T-cell (primary cell): ENCODE results near the gene CHMP4A. TPM values are rescaled to one million over a fixed set of nuclear protein-coding genes. Genes with fewer than 3 reads are reported as not detected.

ENCODE experiments used
- ATAC-seq, 4 experiments: fragments of 200-7000 bp in 3 of 4; fragments of 150-1000 bp in 1 of 4; cut with Tn5 transposase; replicated peaks in 1 of 4; 1 replicate in 3 of 4; 2 replicates in 1 of 4; pipeline ENCODE4 v1.10.0; 2021; ENCODE audit warnings: moderate library complexity in 3 of 4, mild to moderate bottlenecking in 2 of 4, moderate number of reproducible peaks in 1 of 4
- CTCF ChIA-PET, 2 donors: fragments of 300-600 bp; sonication (Branson Sonifier 250); formaldehyde crosslinking; loops; one replicate each; lab custom pipeline; 2022; ENCODE audit warnings: antibody characterized with exemption in 2 of 2; lab: Charles Lee
- POLR2A ChIA-PET, 2 donors: fragments of 300-600 bp; sonication (Branson Sonifier 250); formaldehyde crosslinking; loops; one replicate each; lab custom pipeline; 2022; ENCODE audit warnings: antibody characterized with exemption in 2 of 2; lab: Charles Lee
- DNase-seq, 35 experiments: peaks; one replicate each; pipeline versions ENCODE4 v3.0.0 to v3.0.0-alpha.2; 2013 to 2023
- H3K27ac ChIP-seq: one replicate; pipeline ENCODE4 v1.5.1; 2013; ENCODE audit warnings: low read length
- H3K27me3 ChIP-seq, 2 experiments: replicated peaks in 1 of 2; 1 replicate in 1 of 2; 2 replicates in 1 of 2; pipeline versions ENCODE4 v1.6.1 to v1.7.0; 2013; ENCODE audit warnings: low read length in 1 of 2, mixed read lengths in 1 of 2; ENCODE audit not compliant: control insufficient read depth in 2 of 2, insufficient read depth in 2 of 2; ENCODE audit errors: extremely low read depth in 1 of 2
- H3K36me3 ChIP-seq, 2 donors: 1 replicate in 1 of 2; 2 replicates in 1 of 2; pipeline versions ENCODE4 v1.6.1 to v1.7.0; 2013; ENCODE audit warnings: low read length in 1 of 2; ENCODE audit not compliant: control insufficient read depth in 2 of 2, insufficient read depth in 1 of 2; ENCODE audit errors: extremely low read depth in 1 of 2
- H3K4me1 ChIP-seq, 2 experiments: 1 replicate in 1 of 2; 2 replicates in 1 of 2; pipeline versions ENCODE4 v1.6.1 to v1.7.0; 2013; ENCODE audit warnings: low read length in 2 of 2, mixed read lengths in 1 of 2; ENCODE audit not compliant: insufficient read depth in 2 of 2, control insufficient read depth in 1 of 2; ENCODE audit errors: extremely low read depth in 1 of 2
- H3K4me3 ChIP-seq, 2 donors: 1 replicate in 1 of 2; 2 replicates in 1 of 2; pipeline versions ENCODE4 v1.5.1 to v1.7.0; 2013; ENCODE audit warnings: mild to moderate bottlenecking in 2 of 2, low read length in 1 of 2, moderate library complexity in 1 of 2; ENCODE audit not compliant: control insufficient read depth in 1 of 2; ENCODE audit errors: extremely low read depth in 1 of 2
- H3K9me3 ChIP-seq: 2 replicates; pipeline ENCODE4 v1.7.0; 2013
- H3K27ac Mint-ChIP-seq, 2 donors: one replicate each; pipeline ENCODE4 v1.8.0; 2020 to 2021; ENCODE audit warnings: mild to moderate bottlenecking in 2 of 2, mixed read lengths in 2 of 2
- H3K27me3 Mint-ChIP-seq, 2 donors: one replicate each; pipeline ENCODE4 v1.8.0; 2021 to 2022; ENCODE audit warnings: mixed read lengths in 2 of 2
- H3K36me3 Mint-ChIP-seq: one replicate; pipeline ENCODE4 v1.8.0; 2021; ENCODE audit warnings: mixed read lengths
- H3K4me1 Mint-ChIP-seq, 3 donors: one replicate each; pipeline ENCODE4 v1.8.0; 2020 to 2022; ENCODE audit warnings: mixed read lengths in 3 of 3, mild to moderate bottlenecking in 1 of 3
- H3K4me3 Mint-ChIP-seq, 3 donors: one replicate each; pipeline ENCODE4 v1.8.0; 2020 to 2022; ENCODE audit warnings: mild to moderate bottlenecking in 3 of 3, mixed read lengths in 3 of 3, moderate library complexity in 3 of 3
- H3K9me3 Mint-ChIP-seq, 3 donors: one replicate each; pipeline ENCODE4 v1.8.0; 2020 to 2022; ENCODE audit warnings: mixed read lengths in 3 of 3
- WGBS: methylation state at CpG from one replicate; pipeline ENCODE4 v1.1.5; 2013; ENCODE audit warnings: missing lambda C conversion rate; ENCODE audit not compliant: insufficient coverage; 5-methylcytosine and 5-hydroxymethylcytosine counted together
- total RNA-seq, 35 experiments: library from RNA in 6 of 35; stranded (reverse) in 6 of 35; fragments of 120-200 nt in 1 of 35; gene quantifications; one replicate each; pipeline versions ENCODE4 v1.2.1 to v1.2.4 and lab custom pipeline; 2013 to 2026

Gene CHMP4A
- total RNA-seq, 5 donors from 2014 or later (not counting 1 experiment from before 2014, with no cell fraction given) = 81.9 to 99.6 (median 92.8) TPM

GRCh38 chr14:24259282-24260025 is 46.2 kb upstream of the CHMP4A start:
- Mint-ChIP-seq H3K4me1 (no peaks in the 10 kb centered on the region), H3K27ac (no peak overlapping the region), H3K4me3 (no peak overlapping the region), H3K27me3 (no peaks in the 10 kb centered on the region), H3K9me3 (no peaks in the 10 kb centered on the region), H3K36me3 (peaks cover 28% of the 10 kb centered on the region)
- H3K4me1 ChIP-seq = no peaks in the 10 kb centered on the region
- ATAC-seq (no peak), DNase-seq (no peak)
- ChIA-PET CTCF (interaction anchor here in 1 of 2 donors (1.1 kb wide), 1 partner anchor 13 kb away, joined by 7 read pairs; no protein-coding TSS in a partner anchor), POLR2A (no interaction called here)
- H3K4me3 ChIP-seq = no peak overlapping the region
- H3K27me3 ChIP-seq = no peaks in the 10 kb centered on the region
- H3K36me3 ChIP-seq = peaks cover 10 to 34% of the 10 kb centered on the region in 2 donors
- no peak overlapping the region for H3K27ac ChIP-seq
- WGBS = 83% methylated on average over 4 of the region's 16 CpGs
- H3K9me3 ChIP-seq = no peaks in the 10 kb centered on the region

- peaks cover 32% of the 10 kb centered on the region for H3K36me3 Mint-ChIP-seq
- POLR2A ChIA-PET = no interaction called here
- Histone ChIP-seq H3K27me3 (no peaks in the 10 kb centered on the region), H3K4me1 (no peaks in the 10 kb centered on the region), H3K4me3 (no peak overlapping the region), H3K9me3 (no peaks in the 10 kb centered on the region), H3K27ac (no peak overlapping the region), H3K36me3 (peaks cover 17 to 33% of the 10 kb centered on the region in 2 donors)
- ATAC-seq (no peak), DNase-seq (no peak)
- H3K9me3 Mint-ChIP-seq = no peaks in the 10 kb centered on the region
- 96% methylated on average over 17 of the region's 18 CpGs for WGBS
- no peaks in the 10 kb centered on the region for H3K27me3 Mint-ChIP-seq
- CTCF ChIA-PET = interaction anchor here in 1 of 2 donors (1.1 kb wide), 1 partner anchor 12 kb away, joined by 7 read pairs; no protein-coding TSS in a partner anchor
- no peaks in the 10 kb centered on the region for H3K4me1 Mint-ChIP-seq
- H3K4me3 Mint-ChIP-seq = no peak overlapping the region
- H3K27ac Mint-ChIP-seq = no peak overlapping the region
These were observed 45.4 kb upstream of the CHMP4A start for GRCh38 chr14:24258548-24259265.

GRCh38 chr14:24258119-24258518 is 44.8 kb upstream of the CHMP4A start:
- H3K36me3 ChIP-seq = peaks cover 17 to 35% of the 10 kb centered on the region in 2 donors
- CTCF ChIA-PET = no interaction called here
- H3K27me3 Mint-ChIP-seq = no peaks in the 10 kb centered on the region

GRCh38 chr14:24256960-24257359 is 43.7 kb upstream of the CHMP4A start:
- no peak overlapping the region for H3K4me3 Mint-ChIP-seq
- H3K9me3 ChIP-seq = no peaks in the 10 kb centered on the region
- H3K27me3 Mint-ChIP-seq = no peaks in the 10 kb centered on the region
- H3K27ac ChIP-seq = no peak overlapping the region
- no peak for ATAC-seq
- H3K9me3 Mint-ChIP-seq = no peaks in the 10 kb centered on the region
- WGBS = 100% methylated on average over 2 of the region's 4 CpGs
- peaks cover 28% of the 10 kb centered on the region for H3K36me3 Mint-ChIP-seq
- H3K4me1 ChIP-seq = no peaks in the 10 kb centered on the region
- no peak for DNase-seq
- no peaks in the 10 kb centered on the region for H3K4me1 Mint-ChIP-seq
- H3K36me3 ChIP-seq = peaks cover 12 to 36% of the 10 kb centered on the region in 2 donors
- H3K27me3 ChIP-seq = no peaks in the 10 kb centered on the region
- H3K27ac Mint-ChIP-seq = no peak overlapping the region
- ChIA-PET CTCF (no interaction called here), POLR2A (no interaction called here)
- no peak overlapping the region for H3K4me3 ChIP-seq

More at GRCh38 chr14:24258119-24258518, 44.8 kb upstream of the CHMP4A start:
- H3K4me1 Mint-ChIP-seq = no peaks in the 10 kb centered on the region
- 80% methylated on average over 1 of the region's 9 CpGs for WGBS
- DNase-seq (no peak), ATAC-seq (no peak)
- no peak overlapping the region for H3K4me3 ChIP-seq
- H3K9me3 Mint-ChIP-seq = no peaks in the 10 kb centered on the region
- H3K4me1 ChIP-seq = no peaks in the 10 kb centered on the region
- H3K27ac ChIP-seq = no peak overlapping the region
- H3K36me3 Mint-ChIP-seq = peaks cover 32% of the 10 kb centered on the region
- no peak overlapping the region for H3K27ac Mint-ChIP-seq
- POLR2A ChIA-PET = interaction anchor here in 1 of 2 donors (0.6 kb wide), 1 partner anchor 25 kb away, joined by 4 read pairs; no protein-coding TSS in a partner anchor
- H3K4me3 Mint-ChIP-seq = no peak overlapping the region
- no peaks in the 10 kb centered on the region for H3K27me3 ChIP-seq
- H3K9me3 ChIP-seq = no peaks in the 10 kb centered on the region

GRCh38 chr14:24255931-24256711 is 42.8 kb upstream of the CHMP4A start:
- WGBS = 96% methylated on average over 7 of the region's 12 CpGs
- ATAC-seq (no peak), DNase-seq (no peak)
- Histone ChIP-seq H3K9me3 (no peaks in the 10 kb centered on the region), H3K27ac (no peak overlapping the region), H3K27me3 (no peaks in the 10 kb centered on the region), H3K4me1 (no peaks in the 10 kb centered on the region), H3K4me3 (no peak overlapping the region), H3K36me3 (peaks cover 8 to 36% of the 10 kb centered on the region in 2 donors)
- ChIA-PET CTCF (no interaction called here), POLR2A (interaction anchor here (0.5 kb wide), 2 partner anchors 9 to 44 kb away, joined by 3 read pairs; partner anchors contain the start of genes DHRS1 (in 1 of the 2) and NOP9 (in 1 of the 2))
- no peak overlapping the region for H3K27ac Mint-ChIP-seq
- no peaks in the 10 kb centered on the region for H3K9me3 Mint-ChIP-seq
- H3K4me1 Mint-ChIP-seq = peaks cover 0 to 2% (median 0%) of the 10 kb centered on the region in 3 donors
- H3K36me3 Mint-ChIP-seq = peaks cover 26% of the 10 kb centered on the region
- H3K4me3 Mint-ChIP-seq = no peak overlapping the region
- no peaks in the 10 kb centered on the region for H3K27me3 Mint-ChIP-seq

GRCh38 chr14:24255438-24255837 is 42.1 kb upstream of the CHMP4A start:
- ChIA-PET CTCF (no interaction called here), POLR2A (interaction anchor here (0.5 kb wide), 2 partner anchors 10 to 44 kb away, joined by 3 read pairs; partner anchors contain the start of genes DHRS1 (in 1 of the 2) and NOP9 (in 1 of the 2))
- H3K27me3 Mint-ChIP-seq = no peaks in the 10 kb centered on the region
- H3K36me3 Mint-ChIP-seq = peaks cover 27% of the 10 kb centered on the region
- H3K4me3 ChIP-seq = no peak overlapping the region
- DNase-seq (no peak), ATAC-seq (no peak)
- H3K9me3 ChIP-seq = no peaks in the 10 kb centered on the region
- H3K27ac ChIP-seq = no peak overlapping the region
- H3K36me3 ChIP-seq = peaks cover 8 to 36% of the 10 kb centered on the region in 2 donors
- H3K9me3 Mint-ChIP-seq = no peaks in the 10 kb centered on the region
- WGBS = 86% methylated on average over 5 of the region's 8 CpGs
- no peaks in the 10 kb centered on the region for H3K27me3 ChIP-seq
- no peaks in the 10 kb centered on the region for H3K4me1 ChIP-seq
- no peak overlapping the region for H3K27ac Mint-ChIP-seq
- H3K4me3 Mint-ChIP-seq = no peak overlapping the region
- peaks cover 0 to 8% (median 2%) of the 10 kb centered on the region in 3 donors for H3K4me1 Mint-ChIP-seq
